SK-N-MC (cell line): ENCODE results near the gene ZFP36.

Source experiments
- EZH2 ChIP-seq: fragments of 200-600 bp; sonication (generic); IDR thresholded peaks from one replicate; pipeline ENCODE4 v1.6.1; 2017; ENCODE audit warnings: antibody characterized with exemption
- POLR2AphosphoS5 ChIP-seq: IDR thresholded peaks from 2 replicates; pipeline ENCODE4 v1.6.1; 2012; ENCODE audit warnings: mild to moderate bottlenecking, low read depth, low read length, borderline replicate concordance

- no peak for TF ChIP-seq EZH2
- no peak for TF ChIP-seq POLR2AphosphoS5
Observed at GRCh38 chr19:39375929-39376328, 30.7 kb upstream of the ZFP36 start.
